Pulmonary artery endothelial cell (primary cell): ENCODE measurements around the gene SHB. TPM values are rescaled to one million over a fixed set of nuclear protein-coding genes. Genes with fewer than 3 reads are reported as not detected.
A peak's percentile ranks its signal among the peaks of the same experiment; 100 is the strongest.

ENCODE experiments used
- DNase-seq: peaks from one replicate; pipeline ENCODE4 v3.0.0-alpha.2; 2011; ENCODE audit warnings: low read depth, low spot score
- total RNA-seq: library from RNA; depleted of rRNA; stranded (reverse); fragments of >200 nt; gene quantifications from 2 replicates; pipeline ENCODE4 v1.2.3, GENCODE V29; 2014

Gene SHB
- total RNA-seq, 1 donor from 2014 or later, result 17.3 TPM

DNA sequence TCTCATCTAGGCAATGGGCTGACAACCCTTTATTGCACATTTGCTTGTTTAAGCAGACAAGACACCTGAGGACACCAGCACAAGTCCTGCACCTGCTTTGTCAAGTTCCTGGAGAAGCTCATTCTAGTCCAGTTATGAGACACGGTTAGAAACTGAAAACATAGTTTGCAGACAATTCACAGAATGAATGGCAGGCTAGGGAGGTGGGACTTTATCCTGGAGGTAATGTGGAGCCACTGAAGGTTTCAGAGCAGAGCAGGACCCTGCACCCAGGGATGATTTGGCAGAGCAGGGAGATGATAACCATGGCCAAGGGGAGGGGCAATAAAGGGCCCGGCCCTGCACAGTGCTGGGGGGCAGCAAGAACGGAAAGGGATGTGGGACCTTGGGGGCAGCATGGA, 114.4 kb downstream of the SHB start:
- no peak for DNase-seq

DNA sequence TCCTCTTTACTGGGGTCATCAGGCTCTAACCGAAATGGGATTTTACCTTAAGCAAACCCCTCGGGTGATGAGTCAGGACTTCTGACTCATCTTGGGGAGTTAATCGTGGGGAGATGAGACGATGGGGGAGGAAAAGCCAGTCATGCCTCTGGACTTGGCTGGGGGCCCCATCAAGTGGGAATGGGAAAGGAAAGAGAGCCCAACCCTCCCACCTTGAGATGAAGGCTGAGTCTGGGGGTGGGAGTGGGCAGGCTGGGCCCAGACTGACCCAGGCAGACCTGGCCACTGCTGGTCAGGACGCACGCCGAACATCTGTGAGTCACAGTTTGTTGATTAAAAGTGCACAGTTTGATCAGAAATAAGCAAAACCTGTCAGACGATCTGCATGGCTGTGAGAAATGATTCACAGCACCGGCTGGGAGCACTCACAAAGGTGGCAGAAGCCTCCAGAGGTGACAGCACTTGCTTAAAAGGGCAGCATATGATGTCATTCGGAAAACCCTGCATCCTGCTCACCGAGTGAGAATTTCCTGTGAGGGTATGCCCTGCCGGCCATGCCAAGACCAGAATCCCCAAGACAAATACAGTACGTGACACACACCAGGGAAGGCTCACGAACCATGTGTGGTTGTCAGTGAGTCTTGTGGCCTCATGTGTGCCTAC, 115.1 kb downstream of the SHB start:
- DNase-seq, result peak; percentile 96

DNA sequence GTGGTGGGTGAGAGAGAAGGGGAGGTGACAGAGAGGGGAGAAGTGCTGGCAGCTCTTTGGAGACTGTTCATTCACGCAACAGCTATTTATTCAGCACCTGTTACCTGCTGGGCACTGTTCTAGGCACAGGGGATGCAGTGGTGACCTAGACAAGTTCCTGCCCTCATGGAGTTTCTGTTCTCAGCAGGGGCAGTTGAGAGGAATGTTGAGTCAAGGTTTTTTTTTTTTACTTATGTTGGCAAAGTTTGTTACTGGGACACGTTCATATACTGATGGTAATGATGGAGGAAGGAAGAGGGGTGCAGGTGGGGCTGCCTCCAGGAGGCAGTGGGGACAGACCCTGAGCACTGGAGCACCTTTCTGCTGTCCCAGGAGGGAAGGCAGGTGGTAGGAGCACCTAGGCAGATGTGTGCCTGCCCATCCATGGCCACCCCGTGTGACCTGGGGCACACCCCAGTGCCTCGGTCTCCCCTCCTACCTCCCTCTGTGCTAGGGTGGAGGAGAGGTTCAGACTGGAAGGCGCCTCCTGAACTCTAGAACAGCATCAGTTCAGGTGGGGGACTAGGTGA, 115.7 kb downstream of the SHB start:
- DNase-seq, result no peak

DNA sequence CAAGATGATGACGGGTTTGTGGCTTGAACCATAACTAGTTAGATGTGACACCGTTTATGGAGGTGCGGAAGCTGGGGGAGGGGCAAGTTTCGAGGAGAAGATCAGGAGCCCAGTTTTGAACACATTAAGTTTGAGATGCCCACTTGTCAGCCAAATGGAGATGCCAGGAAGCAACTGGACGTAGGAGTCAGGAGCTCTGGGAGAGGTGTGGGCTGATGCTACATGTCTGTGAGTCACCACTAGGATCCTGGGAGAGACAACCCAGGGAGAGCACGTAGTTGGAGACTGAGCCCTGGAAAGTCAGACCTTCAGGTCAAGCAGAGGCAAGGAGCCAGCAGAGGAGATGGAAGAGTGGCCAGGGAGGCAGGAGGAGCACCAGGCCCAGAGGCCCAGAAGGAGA, 116.3 kb downstream of the SHB start:
- DNase-seq, result no peak

DNA sequence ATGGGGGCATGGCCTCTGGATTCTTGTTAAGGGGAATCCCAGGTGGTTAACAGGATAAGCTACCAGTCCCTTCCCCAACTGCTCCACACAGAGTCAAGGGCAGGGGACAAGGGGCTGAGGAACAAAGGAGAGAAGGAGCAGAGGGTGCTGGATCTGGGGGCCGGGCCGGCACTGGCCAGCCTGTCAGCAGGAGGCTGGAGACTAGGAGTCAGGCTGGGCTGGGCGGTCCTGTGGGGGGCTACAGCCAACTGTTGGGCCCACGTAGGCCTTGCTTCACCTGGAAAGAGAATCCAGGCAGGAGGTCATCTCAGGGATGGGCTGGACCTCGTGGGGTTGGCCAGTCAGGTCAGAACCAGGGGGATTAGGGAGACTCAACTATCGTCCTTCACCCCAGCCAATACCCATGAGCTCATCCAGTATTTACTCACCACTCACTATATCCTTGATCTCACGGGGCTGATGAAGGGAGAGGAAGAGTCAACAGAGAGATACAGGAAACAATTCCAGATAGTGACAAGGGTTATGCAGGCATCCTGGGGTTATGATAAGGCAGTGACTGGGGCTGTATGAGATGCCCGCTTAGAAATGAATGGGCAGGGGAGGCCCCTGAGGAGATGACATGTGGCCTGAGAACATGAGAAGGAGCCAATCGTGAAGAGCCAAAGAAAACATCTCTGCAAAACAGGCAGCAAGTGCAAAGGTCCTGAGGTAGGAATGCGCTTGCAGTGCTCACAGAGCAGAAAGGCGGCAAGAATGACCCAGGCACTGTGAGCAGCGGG, 117.2 kb downstream of the SHB start:
- no peak for DNase-seq

DNA sequence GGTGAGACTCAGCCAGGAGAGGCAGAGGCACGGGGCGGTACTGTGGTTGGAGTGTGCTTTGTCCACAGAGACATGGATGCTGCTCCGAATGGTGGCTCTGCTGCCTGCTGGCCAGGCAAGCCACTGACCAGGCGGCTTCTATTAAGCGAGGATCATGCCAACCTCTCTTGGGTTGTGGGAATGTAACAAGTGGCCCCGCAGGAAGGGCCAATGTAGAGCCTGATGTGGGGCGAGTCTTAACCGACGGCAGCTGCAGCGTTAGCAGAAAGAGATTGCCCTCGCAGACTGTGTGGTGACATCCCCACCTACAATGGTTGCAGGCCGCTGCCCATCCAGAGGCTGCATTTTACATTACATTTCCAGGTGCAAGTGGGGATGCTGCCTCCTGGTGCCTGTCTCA, 118.5 kb downstream of the SHB start:
- DNase-seq, result no peak

DNA sequence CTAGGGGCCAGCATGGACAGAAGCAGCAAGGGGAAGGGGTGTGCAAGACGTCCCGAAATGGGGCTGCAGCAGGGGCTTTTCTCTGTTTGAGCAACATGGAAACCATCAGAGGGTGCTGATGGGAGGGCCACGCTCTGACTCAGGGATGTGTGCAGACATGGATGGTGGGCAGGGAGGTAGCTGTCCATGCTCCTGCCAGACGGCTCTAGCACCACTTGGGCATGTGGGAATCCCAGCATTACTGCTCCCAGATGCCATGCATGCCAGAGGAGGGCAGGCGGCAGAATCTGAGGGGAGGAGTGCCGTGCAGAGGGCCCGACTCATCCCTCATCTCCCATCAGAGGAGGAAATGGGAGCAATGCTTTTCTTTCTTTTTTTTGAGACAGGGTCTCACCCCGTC, 119.5 kb downstream of the SHB start:
- DNase-seq, result no peak

DNA sequence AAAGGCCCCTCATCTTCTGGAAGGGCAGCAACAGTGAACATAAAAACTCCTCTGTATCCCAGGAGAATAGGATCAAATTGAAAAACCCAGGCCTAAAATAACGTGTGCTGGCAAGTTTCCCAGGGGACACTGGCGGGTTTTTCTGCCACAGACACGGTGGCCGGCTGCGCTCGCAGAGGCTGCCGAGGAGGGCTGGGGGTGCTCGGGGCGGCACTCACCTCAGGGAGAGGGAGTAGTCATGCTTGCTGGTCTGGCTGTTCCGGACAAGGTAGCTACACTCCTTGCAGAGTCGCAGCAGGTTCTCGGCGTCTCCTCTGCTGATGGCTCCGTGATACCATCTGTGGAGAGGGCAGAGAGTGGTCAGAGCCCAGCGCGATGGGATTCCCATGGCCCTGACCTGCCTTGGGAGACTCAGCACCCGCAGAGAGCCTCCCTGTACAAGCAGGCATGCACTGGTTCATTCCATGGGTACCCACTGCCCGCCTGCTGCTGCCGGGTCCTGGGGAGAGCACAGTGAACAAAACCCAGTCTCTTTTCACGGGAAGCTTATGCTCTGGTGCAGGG, 120.5 kb downstream of the SHB start:
- DNase-seq, result no peak

DNA sequence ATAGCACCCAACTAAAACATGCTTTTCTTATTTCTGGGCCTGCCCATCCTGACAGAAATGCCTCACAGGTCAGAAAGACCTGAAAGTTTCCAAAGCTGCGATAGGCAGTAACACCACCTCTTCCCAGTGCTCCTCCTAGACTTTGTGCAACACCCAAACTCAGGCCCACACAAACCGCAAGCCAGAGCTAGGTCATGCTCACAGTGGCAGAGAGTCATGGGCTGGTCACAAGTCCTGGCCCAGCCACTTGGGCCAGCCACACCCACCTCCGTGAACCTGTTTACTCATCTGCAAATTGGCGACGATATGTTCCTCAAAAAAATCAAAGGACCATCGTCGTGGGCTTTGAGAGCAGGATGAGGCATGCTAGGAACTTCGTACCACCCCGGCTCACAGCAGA, 121.0 kb downstream of the SHB start:
- no peak for DNase-seq

DNA sequence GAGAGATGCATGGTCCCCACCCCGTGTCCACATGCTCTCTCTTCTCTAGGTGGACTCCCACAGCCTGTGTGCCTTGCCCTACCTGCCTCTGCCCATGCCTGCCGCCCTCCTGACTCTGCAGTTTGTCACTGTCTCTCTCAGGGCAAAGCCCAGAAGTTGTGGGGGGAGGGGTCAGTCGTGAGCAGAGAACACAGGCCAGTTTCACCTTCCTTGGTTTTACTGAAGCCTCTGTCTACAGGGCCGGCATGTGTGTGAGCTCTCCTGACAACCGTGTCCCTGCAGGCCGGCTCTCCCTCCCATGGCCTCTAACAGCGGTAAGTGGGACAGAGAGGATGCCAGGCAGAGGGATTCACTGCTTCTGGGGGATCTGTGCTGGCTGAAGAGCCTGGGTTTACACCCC, 121.6 kb downstream of the SHB start:
- DNase-seq, result no peak

DNA sequence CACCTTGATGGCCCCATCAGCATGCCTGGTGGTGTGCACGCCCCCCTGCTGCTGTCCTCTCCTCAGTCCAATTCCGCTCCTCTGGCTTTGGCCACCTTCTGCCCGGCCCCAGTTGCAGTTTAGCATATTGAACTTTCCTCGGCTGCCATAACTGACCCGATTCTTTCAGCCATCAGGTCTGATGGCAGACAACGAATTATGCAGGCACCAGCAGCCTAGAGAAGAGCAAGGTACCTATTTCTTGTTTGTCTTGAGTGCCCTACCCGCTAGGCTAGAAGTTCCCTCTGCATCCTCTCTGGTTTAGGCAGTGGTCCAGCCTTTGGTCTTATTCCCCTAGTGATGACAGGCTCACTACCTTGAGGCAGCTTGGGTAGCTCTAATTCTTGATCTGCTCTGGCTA, 122.1 kb downstream of the SHB start:
- DNase-seq, result no peak

DNA sequence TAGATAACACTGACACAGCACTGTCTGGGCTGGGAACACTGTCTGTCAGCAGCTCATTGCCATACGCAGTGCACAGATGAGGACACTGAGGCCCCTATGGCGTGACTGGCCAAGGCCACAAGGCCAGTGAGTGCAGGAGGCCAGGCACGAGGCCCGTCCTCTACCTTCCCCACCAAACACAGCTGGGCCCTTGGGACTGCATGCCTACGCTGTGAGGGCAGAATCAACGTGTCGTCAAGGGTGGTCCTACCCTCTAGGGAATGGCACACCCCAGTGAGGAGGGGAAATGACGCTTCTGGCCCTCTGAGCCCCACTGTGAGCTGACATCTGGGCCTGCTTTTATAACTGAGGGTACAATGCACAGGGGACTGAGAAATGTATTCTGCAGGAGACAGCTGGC, 123.0 kb downstream of the SHB start:
- no peak for DNase-seq

DNA sequence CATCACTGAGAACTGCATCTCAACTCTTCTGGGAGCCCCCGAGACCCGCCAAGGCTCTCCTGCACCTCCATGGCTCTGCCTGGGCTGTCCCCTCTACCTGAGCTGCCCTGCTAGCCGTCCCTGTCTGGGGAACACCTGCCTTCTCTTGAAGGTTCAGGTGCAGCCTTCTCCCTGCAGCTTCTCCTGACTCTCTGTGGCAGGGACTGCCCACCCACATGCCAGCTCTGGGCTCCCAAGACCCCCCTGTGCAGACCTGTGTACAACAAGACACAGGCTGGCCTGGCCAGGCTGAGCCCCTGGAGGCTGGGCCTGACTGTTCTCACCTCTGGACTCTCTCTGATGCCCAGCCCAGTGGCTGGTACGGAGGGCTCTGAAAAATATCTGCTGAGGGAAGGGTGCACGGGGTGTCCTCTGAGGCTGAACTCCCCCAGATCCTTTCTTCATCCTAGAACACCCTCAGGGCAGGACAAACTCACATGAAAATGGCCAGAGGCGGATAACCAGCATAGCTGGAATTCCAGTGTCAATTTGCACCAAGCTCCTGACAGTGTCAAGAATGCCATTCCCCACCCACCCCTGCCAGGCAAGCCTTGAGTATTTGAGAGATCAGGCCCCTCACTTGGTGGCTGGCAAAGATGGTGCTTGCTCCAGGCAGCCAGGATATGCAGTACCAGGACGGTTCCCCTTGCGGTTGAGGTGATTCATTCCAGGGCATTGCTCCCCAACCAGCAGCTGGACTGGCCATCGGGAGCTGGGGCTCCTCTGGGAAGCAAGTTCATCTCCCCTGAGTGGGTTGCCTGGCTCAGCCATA, 124.2 kb downstream of the SHB start:
- no peak for DNase-seq

DNA sequence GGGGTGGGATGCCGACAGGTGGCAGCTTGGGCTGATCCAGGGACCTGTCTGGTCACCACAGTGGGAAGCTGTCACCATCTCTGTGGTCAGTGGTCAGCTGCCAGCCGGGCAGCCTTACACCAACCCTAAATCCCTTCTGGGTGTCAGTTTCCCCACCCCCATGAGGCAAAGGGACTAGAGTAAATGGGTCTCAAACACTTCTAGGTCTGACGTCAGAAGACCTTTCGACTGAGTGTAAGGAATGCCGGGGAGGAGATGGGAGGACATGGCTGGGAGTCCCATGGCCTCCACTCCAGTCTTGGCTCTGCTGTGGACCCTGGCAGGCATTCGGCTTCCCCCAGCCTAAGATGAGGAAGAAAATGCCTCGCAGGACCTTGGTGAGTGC, 124.8 kb downstream of the SHB start:
- no peak for DNase-seq

DNA sequence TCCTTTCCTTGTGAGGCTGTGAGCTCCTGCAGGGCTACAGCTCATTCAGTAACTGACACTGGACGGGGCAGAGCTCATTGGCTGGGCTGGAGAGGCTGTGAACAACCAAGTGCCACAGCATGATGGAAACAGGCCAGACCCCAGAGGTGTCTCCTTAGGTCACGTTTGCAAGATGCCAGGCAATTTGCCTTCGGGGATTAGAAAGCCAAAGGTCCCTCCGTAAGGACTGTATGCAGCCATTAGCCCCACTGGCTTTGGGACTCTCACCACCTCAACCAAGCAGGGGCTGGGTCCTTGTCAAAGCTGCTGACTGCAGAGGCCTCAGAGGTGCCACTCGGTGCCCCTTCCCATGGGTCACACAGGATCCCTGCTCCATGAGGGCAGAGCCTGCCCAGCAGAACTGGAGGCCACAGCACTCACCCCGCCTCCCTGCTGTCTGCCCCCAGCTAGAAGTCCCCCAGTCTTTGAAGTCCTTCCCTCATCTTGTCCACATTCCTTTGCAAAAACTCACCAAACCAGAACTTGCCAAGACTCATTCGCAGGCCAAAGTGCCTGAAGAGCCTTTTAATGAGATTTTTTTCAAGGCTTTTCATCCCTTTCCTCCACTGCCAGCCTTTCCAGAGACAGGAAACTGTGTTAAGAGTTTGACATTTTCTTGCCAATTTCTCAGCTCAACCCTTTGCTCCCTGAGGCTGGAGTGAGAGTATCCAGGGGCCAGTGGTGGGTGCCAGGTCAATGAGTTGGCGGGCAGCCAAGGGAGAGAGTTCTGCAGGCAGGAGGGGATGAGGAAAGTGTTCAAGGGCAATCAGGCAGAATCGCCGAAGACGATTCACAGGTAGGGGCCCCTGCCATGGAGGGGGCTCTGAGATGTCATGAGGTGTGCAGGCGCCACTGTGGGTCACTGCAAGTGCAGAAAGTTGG, 125.4 kb downstream of the SHB start:
- peak; percentile 46 for DNase-seq

DNA sequence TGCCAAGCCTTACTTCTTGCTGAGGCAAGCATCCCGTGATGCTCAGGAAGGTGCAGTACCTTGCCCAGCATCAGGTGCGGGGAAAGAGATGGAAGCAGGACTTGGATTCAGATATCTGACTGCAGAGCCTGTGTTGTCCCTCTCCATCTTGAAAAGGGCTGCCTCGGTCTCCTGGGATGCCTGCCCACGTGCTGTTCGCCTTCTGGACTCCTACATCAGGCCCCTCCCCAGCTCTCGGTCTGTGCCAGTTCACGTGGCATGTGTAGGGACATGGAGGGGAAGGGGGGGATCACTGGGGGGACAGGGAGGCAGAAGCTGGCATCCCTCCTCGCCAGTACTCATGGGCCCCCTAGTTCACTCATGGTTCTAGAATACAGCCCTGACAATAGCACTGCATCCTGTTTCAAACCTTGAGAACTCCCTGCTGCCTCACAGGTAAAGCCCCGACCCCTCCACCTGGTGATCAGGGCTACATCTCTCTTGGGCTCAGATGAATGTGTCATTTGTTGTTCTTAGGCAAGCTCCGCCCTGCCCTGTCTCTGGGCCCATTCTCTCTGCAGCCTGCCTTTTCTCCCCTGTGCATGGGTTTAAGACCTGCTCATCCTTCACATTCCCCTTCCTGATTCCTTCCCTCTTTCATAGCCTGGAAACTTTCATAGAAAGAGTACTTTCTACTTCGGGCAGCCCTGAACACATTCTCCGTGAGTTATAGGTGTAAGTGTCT, 126.2 kb downstream of the SHB start:
- no peak for DNase-seq

DNA sequence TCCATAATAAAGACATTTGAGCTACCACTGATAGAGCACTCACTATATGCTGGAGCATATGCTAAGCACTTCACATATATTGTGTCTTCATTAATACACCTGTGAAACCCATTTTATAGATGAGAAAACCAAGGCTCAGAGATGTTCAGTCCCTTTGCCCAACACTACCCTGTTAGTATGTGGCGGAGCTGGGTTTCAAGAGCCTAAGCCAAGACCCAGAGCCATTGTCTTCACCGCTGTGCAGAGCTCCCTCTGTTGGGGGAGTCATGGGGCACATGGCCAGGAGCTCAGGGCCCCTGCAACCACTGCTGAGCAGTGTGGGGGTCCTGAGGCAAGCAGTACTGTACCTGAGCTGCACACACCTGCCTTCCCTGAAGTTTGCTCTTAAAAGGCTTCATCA, 127.8 kb downstream of the SHB start:
- no peak for DNase-seq

DNA sequence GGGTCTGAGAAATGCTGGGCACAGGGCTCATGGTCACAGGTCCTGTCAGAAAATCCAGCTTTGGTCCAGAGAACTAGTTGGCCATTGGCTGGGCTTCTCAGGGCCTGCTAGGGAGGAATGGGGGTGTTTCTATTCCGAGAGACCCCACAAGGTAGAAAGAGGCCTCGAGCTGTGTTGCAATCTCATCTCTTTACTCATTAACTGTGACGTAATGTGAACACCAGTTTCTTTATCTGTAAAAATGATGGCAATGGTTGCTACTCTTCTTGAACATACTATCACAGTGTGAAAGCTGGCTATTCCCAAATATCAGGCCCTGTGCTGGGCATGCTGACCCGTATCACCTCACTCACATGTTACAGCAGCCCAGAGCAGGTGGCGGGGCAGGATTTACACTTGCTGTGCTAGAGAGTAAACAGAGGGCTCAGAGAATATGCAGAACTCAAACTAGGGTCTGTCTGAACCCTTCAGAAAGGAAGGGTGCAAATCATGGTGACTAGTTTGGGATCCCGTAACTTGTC, 129.4 kb downstream of the SHB start:
- no peak for DNase-seq

DNA sequence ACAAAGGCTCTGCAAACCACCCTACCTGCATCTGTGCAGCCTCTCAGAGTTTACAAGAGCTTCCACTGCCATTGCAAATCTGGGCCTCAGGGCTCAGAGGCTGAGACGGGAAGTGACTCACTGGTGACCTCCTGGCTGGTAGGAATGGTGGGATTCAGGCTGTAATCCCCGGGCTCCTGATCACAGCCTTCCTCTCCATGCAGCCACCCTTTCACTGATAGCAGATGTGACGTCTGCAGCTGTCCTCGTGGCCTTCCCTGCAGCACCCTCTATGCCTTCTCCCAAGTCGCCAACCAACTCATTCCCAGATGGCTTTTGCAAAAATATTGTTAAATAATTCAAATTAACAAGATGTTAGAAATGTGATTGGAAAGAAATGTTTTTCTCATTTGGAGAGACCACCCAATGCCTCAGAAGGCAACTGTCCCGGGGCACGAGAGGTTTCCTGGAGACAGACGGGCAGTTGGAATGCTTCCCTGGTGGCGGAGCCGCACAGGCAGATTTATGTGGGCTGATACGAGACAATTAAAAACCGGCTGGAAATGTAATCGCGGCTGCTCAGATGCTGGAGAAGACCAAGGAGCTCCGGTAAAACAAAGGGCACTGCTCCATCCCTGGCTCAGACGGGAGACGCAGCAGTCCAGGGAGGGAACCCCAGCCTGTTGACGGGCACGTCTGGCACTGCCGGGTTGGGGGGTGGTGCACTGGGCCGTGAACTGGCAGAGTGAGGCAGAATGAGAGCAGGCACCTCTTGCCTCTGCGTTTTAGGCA, 130.7 kb downstream of the SHB start:
- DNase-seq, result peak; percentile 60
